GM19035 (cell line): ENCODE results near the gene AP5Z1.

Experiments
- ATAC-seq: cut with Tn5 transposase; IDR thresholded peaks from one replicate; pipeline ENCODE4 v1.9.1; 2021; ENCODE audit not compliant: unreplicated experiment

AP5Z1 gene

GRCh38 chr7:4837803-4838625, 62.6 kb downstream of the AP5Z1 start:
- ATAC-seq: no peak

- ATAC-seq: no peak
Observed at GRCh38 chr7:4838626-4839334, 63.4 kb downstream of the AP5Z1 start.

GRCh38 chr7:4840079-4840501, 64.7 kb downstream of the AP5Z1 start:
- no peak for ATAC-seq
